Keratinocyte (primary cell): ENCODE data around the gene TLE6.

Source experiments
- CTCF ChIP-seq, 3 experiments: IDR thresholded peaks in 1 of 3; conservative IDR thresholded peaks in 1 of 3; optimal IDR thresholded peaks in 1 of 3; 2 replicates in 2 of 3; 3 replicates in 1 of 3; pipeline versions ENCODE3 to v1.5.1; 2011; ENCODE audit warnings: low read length in 3 of 3, mild to moderate bottlenecking in 3 of 3, moderate library complexity in 2 of 3, control low read depth in 1 of 3, inconsistent platforms in 1 of 3; ENCODE audit not compliant: insufficient read depth in 2 of 3; ENCODE audit errors: extremely low read depth in 1 of 3
- EZH2 ChIP-seq: IDR thresholded peaks from one replicate; pipeline ENCODE4 v1.6.1; 2012; ENCODE audit warnings: inconsistent platforms, mild to moderate bottlenecking, low read length, moderate library complexity

DNA sequence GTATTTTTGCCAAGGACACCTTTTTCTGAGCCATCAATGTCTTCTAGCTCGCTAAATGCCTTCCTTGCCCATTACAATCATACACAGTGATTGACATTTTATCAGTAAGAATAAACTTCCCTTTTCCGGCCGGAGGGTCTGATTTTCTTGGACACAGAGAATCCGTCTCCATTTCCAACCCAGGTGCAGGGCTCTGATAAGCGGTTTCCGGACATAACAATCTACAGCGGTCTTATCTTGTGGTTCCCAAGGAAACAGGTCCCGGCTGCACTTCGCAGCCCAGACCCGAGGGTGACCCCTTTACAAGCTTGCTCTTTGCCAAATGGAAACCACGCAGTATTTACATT, 27.5 kb upstream of the TLE6 start:
- no peak for TF ChIP-seq CTCF (optimal IDR thresholded peaks at IDR 0.05 in 1 of 3, IDR thresholded peaks at IDR 0.05 in 1 of 3, conservative IDR thresholded peaks at IDR 0.05 in 1 of 3; ENCODE audit: extremely low read depth in 1 of 3, insufficient read depth in 2 of 3, low read length in 3 of 3)
- no peak for TF ChIP-seq EZH2
